ENCODE measurements around the gene ZNF700.

The ZNF700 gene

DNA sequence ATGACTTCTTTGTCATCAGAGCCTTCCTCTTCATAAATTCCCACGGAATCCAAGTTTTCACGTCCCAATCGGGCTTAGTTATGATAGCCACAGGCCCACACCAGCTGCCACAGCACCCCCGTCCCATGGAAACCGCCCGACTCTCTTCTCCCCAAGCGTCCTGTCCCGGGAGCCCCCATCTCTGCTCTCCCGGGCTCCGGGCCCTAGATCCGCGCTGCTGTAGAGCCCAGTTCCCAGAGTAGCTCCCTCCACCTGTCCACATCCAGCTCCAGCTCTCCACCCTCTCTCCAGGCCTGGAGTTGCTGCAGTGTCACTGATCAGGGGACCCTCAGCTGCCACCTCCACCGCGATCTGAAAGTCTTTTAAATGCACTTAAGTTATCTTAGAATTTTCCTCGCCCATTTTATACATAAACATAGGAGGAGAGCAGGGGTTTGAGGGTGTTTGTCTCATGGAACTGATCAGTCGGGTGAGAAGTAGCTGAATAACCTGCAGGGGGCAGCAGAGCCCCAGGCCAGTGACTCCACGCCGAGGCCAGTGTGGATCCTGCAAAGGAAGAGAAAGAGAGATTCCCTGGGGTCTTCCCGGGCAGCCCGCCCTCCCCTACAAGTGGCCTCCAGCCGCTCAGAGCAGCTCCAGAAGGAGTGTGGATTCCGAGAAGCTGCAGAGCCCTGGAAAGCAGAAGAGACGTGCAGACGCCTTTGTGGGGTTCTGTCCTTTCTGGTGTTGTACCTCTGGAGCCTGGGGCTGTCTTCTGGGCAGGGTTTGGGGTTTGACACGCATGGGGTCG lies 38.9 kb downstream of the ZNF700 start:
- no peak overlapping the region for H3K4me3 ChIP-seq (ENCODE audit: low read depth, low read length)
- TF ChIP-seq MYC (IDR thresholded peaks at IDR 0.05; ENCODE audit: low read depth, low read length) (no peak; the same call in 1 of the 2 replicates), POLR2A (IDR thresholded peaks at IDR 0.05; ENCODE audit: extremely low read depth, insufficient read length) (no peak), CTCF (IDR thresholded peaks at IDR 0.05; ENCODE audit: low read depth, low read length) (peak; percentile 67)
- TF ChIP-seq, protein P1, sequence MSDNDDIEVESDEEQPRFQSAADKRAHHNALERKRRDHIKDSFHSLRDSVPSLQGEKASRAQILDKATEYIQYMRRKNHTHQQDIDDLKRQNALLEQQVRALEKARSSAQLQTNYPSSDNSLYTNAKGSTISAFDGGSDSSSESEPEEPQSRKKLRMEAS (IDR thresholded peaks at IDR 0.05; ENCODE audit: low read depth, low read length) = no peak

DNA sequence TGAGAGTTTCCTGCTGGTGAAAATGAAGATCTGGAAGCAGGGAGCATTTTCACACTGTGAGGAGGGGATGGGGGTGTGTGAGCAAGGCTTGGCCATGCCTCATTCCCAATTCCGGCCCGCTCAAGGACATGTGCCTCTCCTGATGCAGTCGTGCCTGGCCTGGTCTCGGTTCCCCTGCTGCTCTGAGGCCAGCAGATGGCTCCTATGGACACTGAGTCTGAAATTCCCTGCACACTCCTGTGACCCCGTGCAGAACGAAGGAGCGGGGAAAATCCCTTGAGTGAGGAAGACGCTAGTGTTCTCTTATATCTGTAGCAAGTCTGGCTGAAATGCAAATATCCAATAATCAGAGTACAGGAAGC lies 39.6 kb downstream of the ZNF700 start:
- no peak for DNase-seq (ENCODE audit: low read depth)
- peak overlapping the region; percentile 72 for H3K4me3 ChIP-seq (ENCODE audit: low read depth, low read length)
- TF ChIP-seq, protein P1 (IDR thresholded peaks at IDR 0.05; ENCODE audit: low read depth, low read length) = no peak; the same call in 1 of the 2 replicates
- TF ChIP-seq POLR2A (IDR thresholded peaks at IDR 0.05; ENCODE audit: extremely low read depth, insufficient read length) (no peak), CTCF (IDR thresholded peaks at IDR 0.05; ENCODE audit: low read depth, low read length) (no peak), MYC (IDR thresholded peaks at IDR 0.05; ENCODE audit: low read depth, low read length) (no peak)

More for the DNA sequence above, 38.9 kb downstream of the ZNF700 start:
- peak; percentile 84 for DNase-seq (ENCODE audit: low read depth)

DNA sequence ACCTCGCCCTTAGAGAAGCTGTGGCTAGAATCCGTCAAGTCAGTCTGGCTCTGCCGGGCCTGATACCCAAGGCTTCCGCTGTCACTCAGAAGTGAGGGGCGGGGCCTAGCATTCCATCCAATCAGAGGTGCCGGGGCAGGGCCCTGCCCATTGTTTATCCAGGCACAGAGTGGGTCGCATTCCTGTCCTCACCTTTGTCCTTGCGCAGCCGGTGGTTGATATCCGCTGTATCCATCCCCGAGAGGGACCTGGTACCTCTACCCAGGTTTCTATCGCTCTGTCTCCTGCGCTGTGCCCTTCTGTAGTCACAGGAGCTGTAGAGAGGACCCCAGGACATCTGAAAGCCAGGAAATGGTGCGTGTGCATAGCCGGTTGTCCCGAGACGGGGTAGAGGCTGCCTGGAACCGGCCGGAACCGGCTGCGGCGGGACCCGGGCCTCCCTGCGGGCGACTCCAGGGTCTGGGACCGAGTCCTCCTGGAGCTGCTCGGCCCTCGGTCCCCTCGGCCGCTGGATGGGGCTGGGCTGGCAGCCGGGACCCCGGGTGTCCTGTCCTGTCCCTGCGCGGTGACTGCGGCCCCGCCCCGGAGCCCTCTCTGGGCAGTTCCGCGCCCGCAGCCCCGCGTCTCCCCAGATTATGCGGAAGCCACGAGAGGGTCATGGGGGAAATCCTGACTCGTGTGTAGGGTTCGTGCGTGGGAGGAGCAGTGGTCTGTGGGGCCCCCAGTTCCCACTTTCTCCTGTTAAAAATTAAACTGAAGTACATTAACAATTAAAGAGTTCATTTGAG lies 40.1 kb downstream of the ZNF700 start, which contains the start of gene ZNF763:
ZNF763 (plus strand) TSS at position 183 of the 788 bp plus-strand sequence; CDS start at position 352, 169 bp downstream.
- peak within 1 kb of the TSS; percentile 72 for H3K4me3 ChIP-seq (ENCODE audit: low read depth, low read length)
- peak; percentile 92 for DNase-seq (ENCODE audit: low read depth)
- TF ChIP-seq POLR2A (IDR thresholded peaks at IDR 0.05; ENCODE audit: extremely low read depth, insufficient read length) (peak; percentile 73), MYC (IDR thresholded peaks at IDR 0.05; ENCODE audit: low read depth, low read length) (no peak), CTCF (IDR thresholded peaks at IDR 0.05; ENCODE audit: low read depth, low read length) (no peak)
- TF ChIP-seq, protein P1 (IDR thresholded peaks at IDR 0.05; ENCODE audit: low read depth, low read length) = no peak; the same call in 1 of the 2 replicates

- H3K4me3 ChIP-seq (ENCODE audit: low read depth, low read length) = no peak overlapping the region
- TF ChIP-seq CTCF (IDR thresholded peaks at IDR 0.05; ENCODE audit: low read depth, low read length) (no peak), POLR2A (IDR thresholded peaks at IDR 0.05; ENCODE audit: extremely low read depth, insufficient read length) (no peak), MYC (IDR thresholded peaks at IDR 0.05; ENCODE audit: low read depth, low read length) (no peak)
- TF ChIP-seq, protein P1 (IDR thresholded peaks at IDR 0.05; ENCODE audit: low read depth, low read length) = no peak
- no peak for DNase-seq (ENCODE audit: low read depth)
Measured at GRCh38 chr19:11970174-11970573, 45.3 kb downstream of the ZNF700 start.

- no peak overlapping the region for H3K4me3 ChIP-seq (ENCODE audit: low read depth, low read length)
- DNase-seq (ENCODE audit: low read depth) = peak; percentile 41
- TF ChIP-seq MYC (IDR thresholded peaks at IDR 0.05; ENCODE audit: low read depth, low read length) = no peak
- no peak for TF ChIP-seq POLR2A (IDR thresholded peaks at IDR 0.05; ENCODE audit: extremely low read depth, insufficient read length)
- TF ChIP-seq, protein P1 (IDR thresholded peaks at IDR 0.05; ENCODE audit: low read depth, low read length) = no peak
- TF ChIP-seq CTCF (IDR thresholded peaks at IDR 0.05; ENCODE audit: low read depth, low read length) = no peak
Measured at GRCh38 chr19:11971041-11971440, 46.1 kb downstream of the ZNF700 start.

Measured in NB4 (cell line).